H1 (cell line): ENCODE data around the gene GRIK1. TPM values are rescaled to one million over a fixed set of nuclear protein-coding genes. Genes with fewer than 3 reads are reported as not detected.

ENCODE experiments used
- CTCF ChIA-PET: fragments of 300-600 bp; sonication (Branson Sonifier 250); formaldehyde crosslinking; loops from one replicate; lab custom pipeline; 2021; ENCODE audit not compliant: partially characterized antibody; lab: Charles Lee
- POLR2A ChIA-PET: fragments of 300-600 bp; sonication (Branson Sonifier 250); formaldehyde crosslinking; loops from one replicate; lab custom pipeline; 2021; ENCODE audit warnings: inconsistent platforms; ENCODE audit not compliant: partially characterized antibody; lab: Charles Lee
- DNase-seq, 2 experiments: peaks; one replicate each; pipeline versions ENCODE4 v3.0.0 to v3.0.0-alpha.2; 2010 to 2022; ENCODE audit warnings: low spot score in 2 of 2, low read depth in 1 of 2, mixed read lengths in 1 of 2
- FAIRE-seq: peaks from 2 replicates; lab custom pipeline; 2011; peaks lifted over from hg19 to GRCh38; lab: Jason Lieb, UNC
- H2AFZ ChIP-seq: 2 replicates; pipeline ENCODE4 v1.8.1; 2012; ENCODE audit warnings: low read length, inconsistent platforms
- H2AK5ac ChIP-seq: 2 replicates; pipeline ENCODE4 v1.6.1; 2013; ENCODE audit warnings: low read depth, low read length
- H2BK120ac ChIP-seq: replicated peaks from 2 replicates; pipeline ENCODE3; 2013; ENCODE audit warnings: low read depth, low read length, inconsistent platforms
- H2BK12ac ChIP-seq: 2 replicates; pipeline ENCODE4 v1.6.1; 2013; ENCODE audit warnings: low read depth, low read length
- H2BK15ac ChIP-seq: 2 replicates; pipeline ENCODE4 v1.6.1; 2013; ENCODE audit warnings: low read length
- H2BK20ac ChIP-seq: 2 replicates; pipeline ENCODE4 v1.6.1; 2013; ENCODE audit warnings: low read length
- H2BK5ac ChIP-seq: 2 replicates; pipeline ENCODE4 v1.6.1; 2013; ENCODE audit warnings: low read depth, low read length
- H3K14ac ChIP-seq: 2 replicates; pipeline ENCODE4 v1.6.1; 2013; ENCODE audit warnings: inconsistent platforms; ENCODE audit not compliant: insufficient read length
- H3K18ac ChIP-seq: 2 replicates; pipeline ENCODE4 v1.6.1; 2013; ENCODE audit warnings: low read length; ENCODE audit errors: extremely low read depth
- H3K23ac ChIP-seq: 2 replicates; pipeline ENCODE4 v1.6.1; 2013; ENCODE audit warnings: inconsistent platforms; ENCODE audit not compliant: insufficient read length
- H3K23me2 ChIP-seq: 2 replicates; pipeline ENCODE4 v1.6.1; 2013; ENCODE audit warnings: low read depth, low read length
- H3K27ac ChIP-seq: 2 replicates; pipeline ENCODE4 v1.6.1; 2011; ENCODE audit warnings: low read depth, low read length, inconsistent platforms
- H3K27me3 ChIP-seq, 4 experiments: replicated peaks in 1 of 4; 1 replicate in 1 of 4; 2 replicates in 3 of 4; pipeline versions ENCODE4 v1.6.1 to v1.8.1; 2011 to 2013; ENCODE audit warnings: low read length in 3 of 4, mild to moderate bottlenecking in 3 of 4, inconsistent platforms in 2 of 4, mixed read lengths in 2 of 4, moderate library complexity in 1 of 4; ENCODE audit not compliant: control insufficient read depth in 3 of 4, insufficient read depth in 3 of 4; ENCODE audit errors: extremely low read depth in 1 of 4
- H3K36me3 ChIP-seq, 4 experiments: 2 replicates each; pipeline versions ENCODE4 v1.6.1 to v1.8.1; 2011 to 2013; ENCODE audit warnings: mild to moderate bottlenecking in 4 of 4, low read length in 3 of 4, moderate library complexity in 2 of 4, control low read depth in 1 of 4, inconsistent platforms in 1 of 4; ENCODE audit not compliant: insufficient read depth in 4 of 4, control insufficient read depth in 2 of 4
- H3K4ac ChIP-seq: replicated peaks from 2 replicates; pipeline ENCODE3; 2013; ENCODE audit warnings: low read length, low read depth, mixed read lengths, inconsistent platforms; ENCODE audit not compliant: insufficient read length
- H3K4me1 ChIP-seq, 4 experiments: replicated peaks in 1 of 4; 1 replicate in 1 of 4; 2 replicates in 3 of 4; pipeline versions ENCODE4 v1.6.1 to v1.8.1; 2011 to 2013; ENCODE audit warnings: low read length in 3 of 4, inconsistent platforms in 2 of 4, mixed read lengths in 1 of 4; ENCODE audit not compliant: insufficient read depth in 4 of 4, control insufficient read depth in 3 of 4
- H3K4me2 ChIP-seq, 2 experiments: 2 replicates each; pipeline versions ENCODE4 v1.6.1 to v1.8.1; 2011 to 2013; ENCODE audit warnings: low read depth in 2 of 2, low read length in 2 of 2, control low read depth in 1 of 2, inconsistent platforms in 1 of 2, mild to moderate bottlenecking in 1 of 2; ENCODE audit not compliant: insufficient read depth in 1 of 2
- H3K4me3 ChIP-seq, 4 experiments: fragments of 200-600, 300-600 bp in 1 of 4; sonication (generic), shearing (Covaris generic), sonication (Bioruptor Twin) in 1 of 4; 2 replicates each; pipeline versions ENCODE4 v1.5.1 to v1.8.1; 2011 to 2016; ENCODE audit warnings: low read length in 4 of 4, low read depth in 3 of 4, control low read depth in 2 of 4, inconsistent platforms in 2 of 4, mild to moderate bottlenecking in 2 of 4, mixed read lengths in 1 of 4, moderate library complexity in 1 of 4; ENCODE audit not compliant: insufficient read depth in 2 of 4; ENCODE audit errors: extremely low read depth in 1 of 4
- H3K56ac ChIP-seq: replicated peaks from 2 replicates; pipeline ENCODE3; 2013; ENCODE audit warnings: low read depth, mild to moderate bottlenecking, mixed read lengths, low read length, inconsistent platforms; ENCODE audit not compliant: insufficient read length
- H3K79me1 ChIP-seq: 2 replicates; pipeline ENCODE4 v1.6.1; 2013; ENCODE audit warnings: low read depth, low read length, control low read depth
- H3K79me2 ChIP-seq, 2 experiments: 2 replicates each; pipeline versions ENCODE4 v1.6.1 to v1.8.1; 2012 to 2013; ENCODE audit warnings: low read length in 2 of 2, mild to moderate bottlenecking in 2 of 2, inconsistent platforms in 1 of 2; ENCODE audit not compliant: insufficient read depth in 2 of 2, control insufficient read depth in 1 of 2
- H3K9ac ChIP-seq, 4 experiments: replicated peaks in 1 of 4; 1 replicate in 1 of 4; 2 replicates in 3 of 4; pipeline versions ENCODE4 v1.6.1 to v1.8.1; 2011 to 2013; ENCODE audit warnings: low read depth in 3 of 4, low read length in 3 of 4, control low read depth in 2 of 4, mild to moderate bottlenecking in 2 of 4, moderate library complexity in 2 of 4, inconsistent platforms in 1 of 4; ENCODE audit errors: extremely low read depth in 1 of 4
- H3K9me3 ChIP-seq, 2 experiments: 2 replicates each; pipeline versions ENCODE4 v1.6.1 to v1.8.1; 2012 to 2013; ENCODE audit warnings: mild to moderate bottlenecking in 2 of 2, moderate library complexity in 2 of 2, control low read depth in 1 of 2, inconsistent platforms in 1 of 2, low read depth in 1 of 2, low read length in 1 of 2, mixed read lengths in 1 of 2; ENCODE audit not compliant: insufficient read depth in 2 of 2
- H4K20me1 ChIP-seq, 2 experiments: replicated peaks in 1 of 2; 2 replicates each; pipeline versions ENCODE3 to v1.8.1; 2011 to 2013; ENCODE audit warnings: inconsistent platforms in 2 of 2, low read length in 2 of 2, mild to moderate bottlenecking in 1 of 2; ENCODE audit not compliant: insufficient read depth in 2 of 2, control insufficient read depth in 1 of 2
- H4K5ac ChIP-seq: 2 replicates; pipeline ENCODE4 v1.6.1; 2013; ENCODE audit warnings: low read length, low read depth, mixed read lengths, inconsistent platforms; ENCODE audit not compliant: insufficient read length
- H4K8ac ChIP-seq: 2 replicates; pipeline ENCODE4 v1.8.0; 2013; ENCODE audit warnings: mild to moderate bottlenecking, moderate library complexity, low read length, inconsistent platforms; ENCODE audit not compliant: insufficient read depth; ENCODE audit errors: extremely low read depth
- H4K91ac ChIP-seq: replicated peaks from 2 replicates; pipeline ENCODE3; 2013; ENCODE audit warnings: low read length, mixed read lengths, inconsistent platforms; ENCODE audit not compliant: insufficient read length
- ASH2L ChIP-seq: fragments of 200-600, 300-600 bp; sonication (generic); IDR thresholded peaks from one replicate; pipeline ENCODE4 v1.7.1; 2017; ENCODE audit warnings: low read length
- CEBPB ChIP-seq: IDR thresholded peaks from 2 replicates; pipeline ENCODE4 v1.6.1; 2012; ENCODE audit warnings: low read depth, low read length
- CREB1 ChIP-seq: IDR thresholded peaks from 2 replicates; pipeline ENCODE4 v1.6.1; 2012; ENCODE audit warnings: inconsistent platforms
- FOSL1 ChIP-seq: IDR thresholded peaks from 2 replicates; pipeline ENCODE4 v1.6.1; 2011; ENCODE audit warnings: mild to moderate bottlenecking, low read depth, low read length, moderate library complexity; ENCODE audit not compliant: insufficient read depth
- GABPA ChIP-seq: IDR thresholded peaks from 2 replicates; pipeline ENCODE4 v1.6.1; 2011; ENCODE audit warnings: mild to moderate bottlenecking, low read length, moderate library complexity, borderline replicate concordance; ENCODE audit not compliant: insufficient read depth
- GTF2F1 ChIP-seq: IDR thresholded peaks from 2 replicates; pipeline ENCODE4 v1.6.1; 2012; ENCODE audit warnings: low read depth, low read length, improper control_type of control experiment, borderline replicate concordance
- HDAC2 ChIP-seq, 2 experiments: fragments of 300-600 bp in 1 of 2; sonication (generic) in 1 of 2; IDR thresholded peaks; 2 replicates each; pipeline ENCODE4 v1.6.1; 2011 to 2012; ENCODE audit warnings: low read depth in 2 of 2, low read length in 2 of 2, mild to moderate bottlenecking in 2 of 2, moderate library complexity in 2 of 2, borderline replicate concordance in 1 of 2, inconsistent platforms in 1 of 2
- JUN ChIP-seq: IDR thresholded peaks from 2 replicates; pipeline ENCODE4 v1.6.1; 2011; ENCODE audit warnings: low read depth, mild to moderate bottlenecking, improper control_type of control experiment, low read length
- KDM1A ChIP-seq: fragments of 200-600, 300-600 bp; sonication (generic); IDR thresholded peaks from 2 replicates; pipeline ENCODE4 v1.7.1; 2016; ENCODE audit warnings: mild to moderate bottlenecking, low read length, borderline replicate concordance
- PHF8 ChIP-seq: fragments of 200-600 bp; sonication (generic); conservative IDR thresholded peaks from 2 replicates; pipeline ENCODE4 v1.7.1; 2012; ENCODE audit warnings: low read depth, mild to moderate bottlenecking, inconsistent platforms, low read length, moderate library complexity
- POLR2A ChIP-seq, 2 experiments: IDR thresholded peaks; 1 replicate in 1 of 2; 2 replicates in 1 of 2; pipeline ENCODE4 v1.6.1; 2011; ENCODE audit warnings: low read depth in 2 of 2, low read length in 2 of 2, mild to moderate bottlenecking in 2 of 2; ENCODE audit errors: control extremely low read depth in 1 of 2
- POU5F1 ChIP-seq: IDR thresholded peaks from 2 replicates; pipeline ENCODE4 v1.6.1; 2011; ENCODE audit warnings: low read depth, mild to moderate bottlenecking, low read length, moderate library complexity
- SIRT6 ChIP-seq: IDR thresholded peaks from one replicate; pipeline ENCODE4 v1.7.1; 2012; ENCODE audit warnings: low read length, inconsistent platforms
- SP4 ChIP-seq: IDR thresholded peaks from 2 replicates; pipeline ENCODE4 v1.6.1; 2012; ENCODE audit warnings: low read length, inconsistent platforms
- SUZ12 ChIP-seq: fragments of 200-600 bp; sonication (generic); IDR thresholded peaks from 2 replicates; pipeline ENCODE4 v1.6.1; 2012; ENCODE audit warnings: mild to moderate bottlenecking, inconsistent platforms, low read length, moderate library complexity, mixed read lengths
- WGBS, 2 experiments: shearing (Covaris generic) in 1 of 2; methylation state at CpG; one replicate each; pipeline versions ENCODE4 v1.1.6 to v1.1.7; 2013 to 2015; ENCODE audit warnings: low lambda C conversion rate in 2 of 2, mixed read lengths in 2 of 2, inconsistent platforms in 1 of 2, low coverage in 1 of 2, missing lambda C conversion rate in 1 of 2; ENCODE audit not compliant: insufficient replicate concordance in 2 of 2, insufficient coverage in 1 of 2, insufficient read length in 1 of 2; ENCODE audit errors: extremely low coverage in 1 of 2, missing lambda C conversion rate in 1 of 2; 5-methylcytosine and 5-hydroxymethylcytosine counted together
- polyA plus RNA-seq, 7 experiments: library from polyadenylated mRNA; depleted of rRNA in 3 of 7; stranded (reverse) in 5 of 7; unstranded in 2 of 7; fragments of >200 nt in 5 of 7; fragments of 200-250 nt in 2 of 7; gene quantifications; 1 replicate in 5 of 7; 2 replicates in 1 of 7; 4 replicates in 1 of 7; pipeline versions ENCODE4 v1.2.1 to v1.2.3, GENCODE V29; 2011 to 2013; ENCODE audit warnings: missing spikeins in 2 of 7, mixed read lengths in 2 of 7
- total RNA-seq: library from RNA; stranded (reverse); fragmentation: NEBNext Ultra II Directional; extraction: Animal tissue kit (Norgen Biotek cat#: 25700); gene quantifications from 2 replicates; pipeline ENCODE4 v1.2.1, GENCODE V29; 2021

GRIK1 gene
- total and polyA plus RNA-seq, 2 of the 8 experiments (the other 6 are each of a cell fraction or from before 2014, with no cell fraction given) = 0.11 to 0.32 TPM

GRCh38 chr21:29787361-29787909, 152.4 kb downstream of the GRIK1 start:
- Histone ChIP-seq H2BK20ac (no peak overlapping the region), H2BK5ac (no peak overlapping the region), H4K5ac (no peak overlapping the region), H3K23me2 (no peaks in the 10 kb centered on the region), H2BK120ac (no peak overlapping the region), H3K27ac (no peak overlapping the region), H3K23ac (no peak overlapping the region), H3K9me3 (no peaks in the 10 kb centered on the region), H3K27me3 (no peaks in the 10 kb centered on the region), H4K91ac (no peak overlapping the region), H2BK15ac (no peak overlapping the region), H3K18ac (no peak overlapping the region), H3K9ac (no peak overlapping the region), H3K36me3 (no peaks in the 10 kb centered on the region), H3K14ac (no peak overlapping the region), H4K8ac (no peak overlapping the region), H3K56ac (no peak overlapping the region), H2BK12ac (no peak overlapping the region), H3K79me1 (no peaks in the 10 kb centered on the region), H3K4me3 (no peak overlapping the region), H4K20me1 (no peaks in the 10 kb centered on the region), H3K79me2 (no peaks in the 10 kb centered on the region), H3K4me1 (peaks cover 0 to 10% (median 0%) of the 10 kb centered on the region in 4 experiments; a peak in 2 of 7 replicates), H2AFZ (no peak overlapping the region), H2AK5ac (no peak overlapping the region), H3K4me2 (no peak overlapping the region), H3K4ac (no peak overlapping the region)
- ChIA-PET CTCF (no interaction called here), POLR2A (no interaction called here)
- DNase-seq (no peak), FAIRE-seq (no peak)
- 83% methylated on average over 5 of the region's 5 CpGs; no CpG with 5 or more reads in 1 of the 2 experiments for WGBS, 2 experiments
- TF ChIP-seq PHF8 (no peak), KDM1A (no peak), SP4 (no peak), GABPA (no peak), SIRT6 (no peak), SUZ12 (no peak), GTF2F1 (no peak), POU5F1 (no peak), POLR2A (IDR thresholded peaks at IDR 0.05; ENCODE audit: control extremely low read depth in 1 of 2, low read depth in 2 of 2, low read length in 2 of 2) (no peak), JUN (no peak), HDAC2 (IDR thresholded peaks at IDR 0.05; ENCODE audit: borderline replicate concordance in 1 of 2, low read depth in 2 of 2, low read length in 2 of 2) (no peak), ASH2L (no peak), FOSL1 (no peak), CEBPB (no peak), CREB1 (no peak)
